ENCODE data around the gene OSBPL3. TPM values are rescaled to one million over a fixed set of nuclear protein-coding genes. Genes with fewer than 3 reads are reported as not detected.

The OSBPL3 gene
- total RNA-seq, 1 experiment from 2014 or later, result 16.0 TPM

DNA sequence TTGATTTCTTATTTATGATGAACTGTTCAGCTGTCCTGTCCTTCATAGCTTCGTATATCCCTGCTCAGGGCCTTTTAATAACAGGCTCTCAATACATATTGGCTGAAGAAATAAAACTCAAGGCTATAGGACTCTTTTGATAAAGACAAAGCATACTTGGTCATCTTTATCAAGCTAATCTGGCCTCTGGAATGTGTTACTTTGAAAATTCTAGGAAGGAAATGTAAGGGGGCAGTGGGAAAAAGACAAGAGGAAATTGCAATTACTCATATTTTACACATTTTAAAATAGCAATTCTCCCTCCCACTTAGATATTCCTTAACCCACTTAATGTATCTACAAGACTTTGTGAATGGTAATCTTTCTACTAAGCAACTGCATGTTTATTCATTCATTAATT is 94.3 kb downstream of the OSBPL3 start:
- DNase-seq (ENCODE audit: low spot score), result no peak
- peaks cover 40% of the 10 kb centered on the region for H3K4me1 Mint-ChIP-seq
- no peak overlapping the region for H3K27ac Mint-ChIP-seq
- H3K4me3 Mint-ChIP-seq, result no peak overlapping the region
- ATAC-seq, result no peak
- H3K36me3 Mint-ChIP-seq, result peaks cover 2% of the 10 kb centered on the region; the same call in 1 of the 2 replicates
- no peaks in the 10 kb centered on the region for H3K27me3 Mint-ChIP-seq (ENCODE audit: low read depth)
- CTCF ChIA-PET, result interaction anchor here (1.0 kb wide), 1 partner anchor 73 kb away, joined by 4 read pairs; no protein-coding TSS in a partner anchor
- no peaks in the 10 kb centered on the region for H3K9me3 Mint-ChIP-seq
- POLR2A ChIA-PET, result no interaction called here
- TF ChIP-seq PRRX2 (CRISPR knock-in tag; IDR thresholded peaks at IDR 0.05) (no peak), FOXJ3 (CRISPR knock-in tag; IDR thresholded peaks at IDR 0.05; ENCODE audit: borderline replicate concordance) (no peak), KAT7 (CRISPR knock-in tag; IDR thresholded peaks at IDR 0.05; ENCODE audit: borderline replicate concordance) (no peak), NR3C1 (CRISPR knock-in tag; conservative IDR thresholded peaks at IDR 0.05; ENCODE audit: low read depth) (no peak), CREB1 (CRISPR knock-in tag; IDR thresholded peaks at IDR 0.05) (no peak), ZNF219 (CRISPR knock-in tag; IDR thresholded peaks at IDR 0.05; ENCODE audit: borderline replicate concordance) (no peak), ATF6 (CRISPR knock-in tag; IDR thresholded peaks at IDR 0.05) (no peak), ZNF671 (CRISPR knock-in tag; IDR thresholded peaks at IDR 0.05) (no peak)
- TF ChIP-seq, protein P1, sequence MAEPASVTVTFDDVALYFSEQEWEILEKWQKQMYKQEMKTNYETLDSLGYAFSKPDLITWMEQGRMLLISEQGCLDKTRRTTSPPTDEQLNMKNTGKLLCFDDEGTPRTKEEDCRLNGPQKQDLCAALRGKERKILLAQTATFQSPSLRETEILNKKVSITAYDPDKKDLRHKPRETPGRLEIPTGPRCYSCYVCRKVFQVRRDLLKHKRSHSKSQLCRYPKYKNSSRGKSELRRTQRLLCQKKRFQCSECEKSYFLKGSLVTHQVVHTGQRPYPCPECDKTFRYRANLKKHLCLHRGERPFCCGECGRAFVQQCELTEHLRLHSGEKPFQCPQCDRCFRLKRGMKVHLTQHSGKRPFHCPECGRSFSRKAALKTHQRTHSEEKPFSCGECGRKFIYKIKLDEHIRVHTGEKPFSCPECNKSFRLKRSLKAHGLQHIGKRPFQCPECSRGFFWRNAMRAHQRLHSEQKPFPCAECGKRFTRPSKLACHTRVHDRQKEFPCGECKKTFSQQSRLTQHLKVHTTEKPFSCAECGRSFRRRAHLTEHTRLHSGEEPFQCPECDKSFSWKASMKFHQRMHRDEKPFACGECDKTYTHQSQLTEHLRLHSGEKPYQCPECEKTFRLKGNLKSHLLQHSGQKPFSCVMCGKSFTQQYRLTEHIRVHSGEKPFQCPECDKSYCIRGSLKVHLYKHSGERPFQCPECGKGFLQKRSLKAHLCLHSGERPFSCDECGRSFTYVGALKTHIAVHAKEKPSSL (CRISPR knock-in tag; conservative IDR thresholded peaks at IDR 0.05), result no peak
- TF ChIP-seq, protein P2, sequence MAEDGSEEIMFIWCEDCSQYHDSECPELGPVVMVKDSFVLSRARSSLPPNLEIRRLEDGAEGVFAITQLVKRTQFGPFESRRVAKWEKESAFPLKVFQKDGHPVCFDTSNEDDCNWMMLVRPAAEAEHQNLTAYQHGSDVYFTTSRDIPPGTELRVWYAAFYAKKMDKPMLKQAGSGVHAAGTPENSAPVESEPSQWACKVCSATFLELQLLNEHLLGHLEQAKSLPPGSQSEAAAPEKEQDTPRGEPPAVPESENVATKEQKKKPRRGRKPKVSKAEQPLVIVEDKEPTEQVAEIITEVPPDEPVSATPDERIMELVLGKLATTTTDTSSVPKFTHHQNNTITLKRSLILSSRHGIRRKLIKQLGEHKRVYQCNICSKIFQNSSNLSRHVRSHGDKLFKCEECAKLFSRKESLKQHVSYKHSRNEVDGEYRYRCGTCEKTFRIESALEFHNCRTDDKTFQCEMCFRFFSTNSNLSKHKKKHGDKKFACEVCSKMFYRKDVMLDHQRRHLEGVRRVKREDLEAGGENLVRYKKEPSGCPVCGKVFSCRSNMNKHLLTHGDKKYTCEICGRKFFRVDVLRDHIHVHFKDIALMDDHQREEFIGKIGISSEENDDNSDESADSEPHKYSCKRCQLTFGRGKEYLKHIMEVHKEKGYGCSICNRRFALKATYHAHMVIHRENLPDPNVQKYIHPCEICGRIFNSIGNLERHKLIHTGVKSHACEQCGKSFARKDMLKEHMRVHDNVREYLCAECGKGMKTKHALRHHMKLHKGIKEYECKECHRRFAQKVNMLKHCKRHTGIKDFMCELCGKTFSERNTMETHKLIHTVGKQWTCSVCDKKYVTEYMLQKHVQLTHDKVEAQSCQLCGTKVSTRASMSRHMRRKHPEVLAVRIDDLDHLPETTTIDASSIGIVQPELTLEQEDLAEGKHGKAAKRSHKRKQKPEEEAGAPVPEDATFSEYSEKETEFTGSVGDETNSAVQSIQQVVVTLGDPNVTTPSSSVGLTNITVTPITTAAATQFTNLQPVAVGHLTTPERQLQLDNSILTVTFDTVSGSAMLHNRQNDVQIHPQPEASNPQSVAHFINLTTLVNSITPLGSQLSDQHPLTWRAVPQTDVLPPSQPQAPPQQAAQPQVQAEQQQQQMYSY (CRISPR knock-in tag; IDR thresholded peaks at IDR 0.05), result no peak

DNA sequence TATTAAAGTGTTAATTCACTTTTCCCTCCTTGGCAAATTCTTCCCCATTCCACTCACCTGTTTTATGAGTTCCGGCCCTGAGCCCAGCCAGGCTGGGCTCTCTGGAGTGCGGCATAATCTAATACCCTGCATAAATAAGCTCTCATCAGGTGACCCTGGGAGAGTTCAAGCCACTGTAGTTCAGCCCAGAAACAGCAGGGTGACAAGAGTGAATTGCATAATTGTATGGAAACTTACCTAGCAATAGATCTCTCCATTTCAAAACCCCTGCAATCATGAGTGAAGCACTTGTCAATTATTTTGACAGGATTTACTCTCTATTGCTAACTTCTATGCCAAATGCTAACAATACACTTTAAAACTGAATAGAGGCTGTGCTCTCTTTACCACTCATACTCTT is 94.7 kb downstream of the OSBPL3 start:
- no peak overlapping the region for H3K4me3 Mint-ChIP-seq
- H3K27me3 Mint-ChIP-seq (ENCODE audit: low read depth), result no peaks in the 10 kb centered on the region
- ChIA-PET CTCF (interaction anchor here (1.0 to 1.5 kb wide), 2 partner anchors 73 to 209 kb away, joined by 3 to 4 read pairs; no protein-coding TSS in a partner anchor), POLR2A (no interaction called here)
- H3K27ac Mint-ChIP-seq, result no peak overlapping the region
- H3K9me3 Mint-ChIP-seq, result no peaks in the 10 kb centered on the region
- H3K4me1 Mint-ChIP-seq, result peaks cover 41% of the 10 kb centered on the region
- no peak for ATAC-seq
- no peaks in the 10 kb centered on the region for H3K36me3 Mint-ChIP-seq
- DNase-seq (ENCODE audit: low spot score), result no peak
- TF ChIP-seq NFATC4 (CRISPR knock-in tag; IDR thresholded peaks at IDR 0.05) (no peak), GRHL2 (CRISPR knock-in tag; IDR thresholded peaks at IDR 0.05; ENCODE audit: insufficient replicate concordance, severe bottlenecking) (no peak), ZNF232 (CRISPR knock-in tag; IDR thresholded peaks at IDR 0.05) (no peak), ZNF317 (CRISPR knock-in tag; IDR thresholded peaks at IDR 0.05; ENCODE audit: borderline replicate concordance, low read depth) (no peak), USF2 (CRISPR knock-in tag; IDR thresholded peaks at IDR 0.05) (no peak), CBFB (CRISPR knock-in tag; IDR thresholded peaks at IDR 0.05; ENCODE audit: low read depth) (no peak), SMAD4 (CRISPR knock-in tag; IDR thresholded peaks at IDR 0.05) (no peak), HMGA2 (CRISPR knock-in tag; IDR thresholded peaks at IDR 0.05) (no peak), E2F1 (CRISPR knock-in tag; IDR thresholded peaks at IDR 0.05) (no peak), ZNF416 (CRISPR knock-in tag; IDR thresholded peaks at IDR 0.05) (no peak)
- TF ChIP-seq, protein P3, sequence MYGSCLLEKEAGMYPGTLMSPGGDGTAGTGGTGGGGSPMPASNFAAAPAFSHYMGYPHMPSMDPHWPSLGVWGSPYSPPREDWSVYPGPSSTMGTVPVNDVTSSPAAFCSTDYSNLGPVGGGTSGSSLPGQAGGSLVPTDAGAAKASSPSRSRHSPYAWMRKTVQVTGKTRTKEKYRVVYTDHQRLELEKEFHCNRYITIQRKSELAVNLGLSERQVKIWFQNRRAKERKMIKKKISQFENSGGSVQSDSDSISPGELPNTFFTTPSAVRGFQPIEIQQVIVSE (CRISPR knock-in tag; IDR thresholded peaks at IDR 0.05; ENCODE audit: borderline replicate concordance), result no peak
- TF ChIP-seq, protein P4, sequence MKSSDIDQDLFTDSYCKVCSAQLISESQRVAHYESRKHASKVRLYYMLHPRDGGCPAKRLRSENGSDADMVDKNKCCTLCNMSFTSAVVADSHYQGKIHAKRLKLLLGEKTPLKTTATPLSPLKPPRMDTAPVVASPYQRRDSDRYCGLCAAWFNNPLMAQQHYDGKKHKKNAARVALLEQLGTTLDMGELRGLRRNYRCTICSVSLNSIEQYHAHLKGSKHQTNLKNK (CRISPR knock-in tag; IDR thresholded peaks at IDR 0.05), result no peak
- TF ChIP-seq, protein P5, sequence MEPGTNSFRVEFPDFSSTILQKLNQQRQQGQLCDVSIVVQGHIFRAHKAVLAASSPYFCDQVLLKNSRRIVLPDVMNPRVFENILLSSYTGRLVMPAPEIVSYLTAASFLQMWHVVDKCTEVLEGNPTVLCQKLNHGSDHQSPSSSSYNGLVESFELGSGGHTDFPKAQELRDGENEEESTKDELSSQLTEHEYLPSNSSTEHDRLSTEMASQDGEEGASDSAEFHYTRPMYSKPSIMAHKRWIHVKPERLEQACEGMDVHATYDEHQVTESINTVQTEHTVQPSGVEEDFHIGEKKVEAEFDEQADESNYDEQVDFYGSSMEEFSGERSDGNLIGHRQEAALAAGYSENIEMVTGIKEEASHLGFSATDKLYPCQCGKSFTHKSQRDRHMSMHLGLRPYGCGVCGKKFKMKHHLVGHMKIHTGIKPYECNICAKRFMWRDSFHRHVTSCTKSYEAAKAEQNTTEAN (CRISPR knock-in tag; IDR thresholded peaks at IDR 0.05), result no peak
